ENCODE data around the gene COG5. TPM values are rescaled to one million over a fixed set of nuclear protein-coding genes. Genes with fewer than 3 reads are reported as not detected.
A peak's percentile ranks its signal among the peaks of the same experiment; 100 is the strongest.
"Not testable (repeated sequence)": the region's sequence is repeated elsewhere in the genome, so short reads cannot be mapped to it uniquely, and the experiment has no call there.

COG5 gene
- total RNA-seq, 1 experiment from 2014 or later: 84.0 TPM

DNA sequence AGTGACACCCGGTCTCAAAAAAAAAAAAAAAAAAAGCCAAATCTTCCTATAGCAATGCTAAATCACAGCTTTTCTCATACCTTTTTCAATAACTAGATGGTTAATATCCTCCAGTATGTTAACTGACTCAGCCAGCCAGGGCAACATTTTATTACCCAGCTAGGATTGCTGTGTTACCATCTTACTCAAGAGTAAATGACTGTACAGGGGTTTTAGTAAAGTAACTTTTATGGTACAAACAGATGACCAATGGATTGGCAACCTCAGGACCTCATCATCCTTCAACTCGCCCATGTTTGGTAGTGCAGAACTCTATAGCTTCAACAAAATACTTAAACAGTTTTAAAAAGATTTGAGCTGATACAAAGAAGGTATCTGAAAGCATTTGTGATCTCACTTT, 335.4 kb downstream of the COG5 start:
- no peak for DNase-seq (ENCODE audit: low spot score)

GRCh38 chr7:107224374-107225223, 339.1 kb downstream of the COG5 start:
- DNase-seq (ENCODE audit: low spot score): no peak

- DNase-seq (ENCODE audit: low spot score): not testable (repeated sequence)
Observed at GRCh38 chr7:107220806-107221205, 342.9 kb downstream of the COG5 start.

DNA sequence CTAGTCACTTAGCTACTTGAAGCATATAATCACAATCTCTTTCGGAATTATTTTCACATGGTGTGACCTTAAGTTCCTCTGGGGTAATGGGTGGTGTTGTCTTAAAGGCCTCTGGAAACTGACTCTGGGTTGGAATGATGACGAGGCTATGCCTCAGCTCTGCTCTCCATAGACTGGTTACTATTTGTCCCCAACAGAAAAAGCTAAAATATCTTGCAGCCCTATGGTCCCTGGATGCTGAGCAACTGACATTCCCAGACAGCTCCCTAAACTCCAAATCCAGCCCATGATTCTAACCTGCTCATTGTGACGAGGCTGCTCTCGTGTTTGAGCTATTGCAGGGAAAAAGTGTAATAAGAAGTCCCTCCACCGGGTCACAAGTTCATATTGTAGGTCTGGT, 343.4 kb downstream of the COG5 start:
- no peak for DNase-seq (ENCODE audit: low spot score)

GRCh38 chr7:107219563-107220244, 344.0 kb downstream of the COG5 start:
- DNase-seq (ENCODE audit: low spot score): no peak

GRCh38 chr7:107213945-107214344, 349.8 kb downstream of the COG5 start:
- no peak for DNase-seq (ENCODE audit: low spot score)

DNA sequence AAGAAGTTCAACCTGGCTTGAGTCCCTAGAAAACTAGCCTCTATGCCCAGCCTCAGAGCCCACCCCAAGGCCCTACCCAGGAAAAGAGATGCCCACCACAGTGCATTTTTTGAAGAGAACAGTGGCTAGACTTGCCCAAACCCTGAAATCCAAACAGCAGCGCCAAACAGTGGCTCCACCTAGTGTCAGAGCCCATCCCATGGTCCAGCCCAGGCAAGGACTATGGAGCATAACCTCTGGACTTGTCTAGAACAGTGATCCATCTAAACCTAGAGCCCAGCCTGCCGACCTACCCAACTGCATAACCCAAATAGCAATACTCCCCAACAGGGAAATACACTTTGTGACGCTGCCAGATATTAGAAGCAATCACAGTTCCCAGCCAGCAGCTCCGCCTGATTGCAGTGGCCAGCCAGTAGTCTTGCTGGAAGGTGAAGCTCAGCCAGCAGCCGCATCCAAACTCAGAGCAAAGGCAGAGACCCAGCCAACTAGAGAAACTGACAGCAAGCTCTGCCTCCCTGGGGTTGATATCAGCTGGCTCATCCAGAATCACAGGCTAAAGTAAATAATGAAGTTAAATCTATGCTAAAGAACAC, 350.4 kb downstream of the COG5 start:
- DNase-seq (ENCODE audit: low spot score): no peak

DNA sequence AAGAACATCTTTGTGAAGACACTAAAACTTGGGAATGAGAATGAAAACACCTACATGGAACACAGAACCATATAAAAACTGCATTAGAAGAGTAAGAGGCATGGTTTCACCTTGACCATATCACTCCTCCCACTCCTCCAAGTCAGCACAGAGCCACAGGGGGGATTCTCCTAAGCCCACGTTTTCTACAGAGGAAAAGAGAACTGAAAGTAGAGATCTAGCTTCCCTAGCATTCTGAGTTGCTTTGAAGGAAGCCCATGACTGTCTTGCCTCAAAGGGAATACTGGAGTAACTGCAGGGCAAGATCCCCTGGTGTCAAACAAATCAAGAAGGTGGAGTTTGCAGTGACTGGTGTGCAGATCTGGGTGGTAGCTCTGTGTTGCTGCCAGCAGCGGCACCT, 351.0 kb downstream of the COG5 start:
- DNase-seq (ENCODE audit: low spot score): no peak

DNA sequence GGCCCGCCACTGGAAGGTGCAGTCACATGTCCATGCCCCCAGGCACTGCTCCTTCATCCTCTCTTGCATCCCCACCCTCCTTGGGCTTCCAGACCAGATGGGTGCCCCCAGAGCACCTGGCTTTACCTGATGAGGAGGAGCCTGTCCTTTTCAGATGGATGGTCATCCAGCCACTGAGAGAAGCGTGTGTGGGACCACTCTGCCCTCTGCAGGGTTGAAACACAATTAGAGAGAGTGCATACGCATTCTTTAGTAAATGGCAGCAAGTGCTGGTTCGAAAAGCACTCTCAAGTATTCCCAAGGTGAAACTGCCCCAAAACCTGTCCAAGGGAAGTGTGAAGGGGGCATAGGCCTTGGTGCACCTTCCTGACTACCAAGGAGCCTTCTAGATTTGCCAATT, 353.3 kb downstream of the COG5 start:
- DNase-seq (ENCODE audit: low spot score): no peak

DNA sequence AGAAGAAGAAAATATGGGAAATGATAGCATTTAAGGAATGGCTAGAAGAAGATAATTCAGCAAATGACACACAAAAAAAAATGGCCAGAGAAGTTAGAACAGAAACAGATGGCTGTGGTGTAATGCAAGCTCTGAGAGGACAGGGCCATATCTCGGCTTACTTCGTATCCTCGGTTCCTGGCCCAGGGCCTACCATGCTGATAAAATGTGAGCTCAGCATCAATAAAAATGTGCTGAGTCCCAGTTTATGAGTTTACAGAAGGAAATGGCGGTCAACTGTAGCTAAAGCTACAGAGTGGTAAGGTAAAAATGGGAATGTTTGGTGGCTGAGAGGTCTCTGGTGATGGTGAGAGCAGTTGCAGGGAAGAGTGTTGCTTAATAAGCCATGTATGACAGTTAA, 354.2 kb downstream of the COG5 start:
- DNase-seq (ENCODE audit: low spot score): no peak

GRCh38 chr7:107208563-107208962, 355.2 kb downstream of the COG5 start:
- no peak for DNase-seq (ENCODE audit: low spot score)

DNA sequence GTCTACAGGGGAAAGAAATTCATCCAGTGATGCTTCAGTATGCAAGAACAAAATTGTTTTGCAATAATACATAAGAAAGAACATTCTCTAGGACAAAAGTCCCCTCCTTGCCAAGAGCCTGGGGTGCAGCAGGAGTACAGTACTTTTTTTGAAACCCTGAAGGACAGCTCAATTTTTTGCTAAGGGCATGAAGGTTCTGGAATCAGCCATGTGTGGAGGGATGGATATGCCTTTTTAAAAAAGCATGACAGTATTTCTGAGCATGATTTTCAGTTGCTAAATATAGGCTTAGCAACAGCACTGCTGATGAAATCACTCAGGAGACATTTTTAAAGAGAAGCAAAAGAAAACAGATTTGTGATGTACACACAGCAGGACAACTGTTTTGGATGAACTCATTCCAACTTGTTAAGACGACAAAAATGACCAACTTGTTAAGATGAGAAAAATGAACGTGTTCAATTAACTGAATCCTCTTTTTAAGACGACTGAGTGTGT, 355.6 kb downstream of the COG5 start:
- no peak for DNase-seq (ENCODE audit: low spot score)

- DNase-seq (ENCODE audit: low spot score): no peak
Observed at GRCh38 chr7:107207459-107207858, 356.3 kb downstream of the COG5 start.

GRCh38 chr7:107206706-107207105, 357.0 kb downstream of the COG5 start:
- no peak for DNase-seq (ENCODE audit: low spot score)

- no peak for DNase-seq (ENCODE audit: low spot score)
Observed at GRCh38 chr7:107206136-107206535, 357.6 kb downstream of the COG5 start.

DNA sequence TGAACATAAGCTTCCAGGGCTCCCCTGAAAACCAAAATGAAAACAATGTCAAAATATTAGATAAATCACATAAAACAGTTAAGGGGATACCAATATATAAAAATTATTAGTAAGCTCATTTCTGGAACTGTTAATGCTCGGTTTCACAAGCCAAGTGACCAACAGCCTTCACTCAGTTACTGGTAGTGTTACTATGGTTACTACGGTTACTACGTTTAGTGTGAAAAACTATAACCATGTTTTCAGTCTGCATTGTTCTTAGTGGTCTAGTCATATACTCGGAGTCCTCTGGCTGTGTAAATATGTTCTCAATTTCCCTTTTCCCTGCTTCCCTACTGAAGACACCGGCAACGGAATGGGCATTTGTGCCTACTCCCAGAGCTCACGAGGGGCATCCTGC, 360.1 kb downstream of the COG5 start:
- DNase-seq (ENCODE audit: low spot score): no peak

GRCh38 chr7:107201795-107202450, 361.8 kb downstream of the COG5 start:
- DNase-seq (ENCODE audit: low spot score): peak; percentile 38

- DNase-seq (ENCODE audit: low spot score): no peak
Observed at GRCh38 chr7:107196834-107197610, 366.7 kb downstream of the COG5 start.

DNA sequence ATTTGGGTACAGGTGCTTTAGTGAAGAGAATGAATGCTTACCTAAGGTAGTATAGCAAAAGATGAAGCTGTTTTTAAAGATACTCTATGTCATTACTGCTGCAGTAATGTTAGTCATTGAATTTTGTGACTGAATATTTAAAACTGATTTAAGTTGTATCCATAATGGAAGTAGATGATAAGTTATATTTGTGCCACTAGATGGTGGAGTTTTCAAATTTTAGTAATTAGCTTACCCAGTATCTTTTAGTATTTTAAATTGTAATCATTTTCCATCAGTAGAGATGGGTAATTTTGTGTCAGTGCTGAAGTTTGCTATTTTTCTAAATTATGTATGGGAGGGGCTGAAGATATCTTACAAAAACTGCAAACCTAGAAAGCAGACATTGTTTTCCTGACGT, 369.7 kb downstream of the COG5 start:
- no peak for DNase-seq (ENCODE audit: low spot score)

- no peak for DNase-seq (ENCODE audit: low spot score)
Observed at GRCh38 chr7:107190090-107190489, 373.6 kb downstream of the COG5 start.

- DNase-seq (ENCODE audit: low spot score): no peak
Observed at GRCh38 chr7:107187774-107188173, 375.9 kb downstream of the COG5 start.

All from A172 (cell line).